Endothelial cell of umbilical vein (primary cell): ENCODE data around the gene CRB1. TPM values are rescaled to one million over a fixed set of nuclear protein-coding genes. Genes with fewer than 3 reads are reported as not detected.

Experiments
- BruUV-seq: library from RNA; stranded (reverse); fragments of 400-500 nt; replicated peaks from 2 replicates; lab custom pipeline; 2021; lab: Mats Ljungman, UMichigan
- CTCF ChIA-PET: fragments of 300-600, 350-600 bp; sonication (Branson Sonifier 250); formaldehyde crosslinking; loops from one replicate; lab custom pipeline; 2021; ENCODE audit warnings: antibody characterized with exemption, inconsistent platforms; lab: Charles Lee
- POLR2A ChIA-PET: fragments of 300-600, 350-600 bp; sonication (Branson Sonifier 250); formaldehyde crosslinking; loops from one replicate; lab custom pipeline; 2021; ENCODE audit warnings: antibody characterized with exemption, inconsistent platforms; lab: Charles Lee
- DNase-seq: peaks from one replicate; pipeline ENCODE4 v3.0.0-alpha.2; 2011; ENCODE audit warnings: low read depth, low spot score
- FAIRE-seq: peaks from 2 replicates; lab custom pipeline; 2011; peaks lifted over from hg19 to GRCh38; lab: Jason Lieb, UNC
- H2AFZ ChIP-seq: 2 replicates; pipeline ENCODE4 v1.6.0; 2012; ENCODE audit warnings: low read depth, low read length, control low read depth, inconsistent platforms
- H3K27ac ChIP-seq: 2 replicates; pipeline ENCODE4 v1.5.1; 2011; ENCODE audit warnings: low read depth, mild to moderate bottlenecking, control low read depth, low read length, moderate library complexity; ENCODE audit not compliant: insufficient read depth
- H3K27me3 ChIP-seq, 2 experiments: 2 replicates each; pipeline versions ENCODE4 v1.6.0 to v1.6.1; 2011; ENCODE audit warnings: low read length in 2 of 2, mixed read lengths in 1 of 2; ENCODE audit not compliant: control insufficient read depth in 2 of 2, insufficient read depth in 2 of 2
- H3K36me3 ChIP-seq, 2 experiments: 2 replicates in 1 of 2; 3 replicates in 1 of 2; pipeline ENCODE4 v1.5.1; 2011; ENCODE audit warnings: low read length in 2 of 2, mild to moderate bottlenecking in 1 of 2, moderate library complexity in 1 of 2; ENCODE audit not compliant: control insufficient read depth in 2 of 2, insufficient read depth in 2 of 2; ENCODE audit errors: extremely low read depth in 1 of 2
- H3K4me1 ChIP-seq: 3 replicates; pipeline ENCODE4 v1.5.1; 2011; ENCODE audit warnings: mild to moderate bottlenecking, low read length; ENCODE audit not compliant: control insufficient read depth, insufficient read depth; ENCODE audit errors: extremely low read depth
- H3K4me2 ChIP-seq: 2 replicates; pipeline ENCODE4 v1.6.1; 2011; ENCODE audit warnings: low read length, control low read depth, mixed read lengths; ENCODE audit not compliant: insufficient read depth
- H3K4me3 ChIP-seq, 3 experiments: fragments of 200-600 bp in 1 of 3; sonication (generic), shearing (Covaris generic) in 1 of 3; replicated peaks in 1 of 3; 2 replicates each; pipeline ENCODE4 v1.5.1; 2011 to 2016; ENCODE audit warnings: control low read depth in 3 of 3, low read length in 3 of 3, mild to moderate bottlenecking in 2 of 3, inconsistent platforms in 1 of 3, low read depth in 1 of 3, moderate library complexity in 1 of 3; ENCODE audit not compliant: insufficient read depth in 1 of 3
- H3K79me2 ChIP-seq: 2 replicates; pipeline ENCODE4 v1.6.0; 2012; ENCODE audit warnings: low read length, inconsistent platforms; ENCODE audit not compliant: control insufficient read depth, insufficient read depth
- H3K9ac ChIP-seq: replicated peaks from 2 replicates; pipeline ENCODE3; 2011; ENCODE audit warnings: low read length, control low read depth; ENCODE audit not compliant: insufficient read depth; ENCODE audit errors: extremely low read depth
- H3K9me1 ChIP-seq: replicated peaks from 3 replicates; pipeline ENCODE4 v1.6.0; 2011; ENCODE audit warnings: mild to moderate bottlenecking, low read length; ENCODE audit not compliant: control insufficient read depth, insufficient read depth; ENCODE audit errors: extremely low read depth
- H3K9me3 ChIP-seq: replicated peaks from 2 replicates; pipeline ENCODE4 v1.5.1; 2012; ENCODE audit warnings: low read length, inconsistent platforms; ENCODE audit not compliant: control insufficient read depth, insufficient read depth
- H4K20me1 ChIP-seq: replicated peaks from 2 replicates; pipeline ENCODE3; 2011; ENCODE audit warnings: mild to moderate bottlenecking, low read length; ENCODE audit not compliant: control insufficient read depth, insufficient read depth; ENCODE audit errors: extremely low read depth
- CTCF ChIP-seq, 2 donors: IDR thresholded peaks; 1 replicate in 1 of 2; 2 replicates in 1 of 2; pipeline ENCODE4 v1.5.1; 2011; ENCODE audit warnings: low read length in 2 of 2, mild to moderate bottlenecking in 2 of 2, moderate library complexity in 2 of 2, control low read depth in 1 of 2, inconsistent platforms in 1 of 2, low read depth in 1 of 2; ENCODE audit not compliant: insufficient read depth in 1 of 2; ENCODE audit errors: extremely low read depth in 1 of 2
- EZH2 ChIP-seq: IDR thresholded peaks from 2 replicates; pipeline ENCODE4 v1.6.1; 2012; ENCODE audit warnings: borderline replicate concordance, low read depth, mild to moderate bottlenecking, moderate library complexity, low read length, inconsistent platforms; ENCODE audit not compliant: severe bottlenecking
- FOS ChIP-seq: IDR thresholded peaks from 2 replicates; pipeline ENCODE4 v1.6.1; 2011; ENCODE audit warnings: mild to moderate bottlenecking, low read length, moderate library complexity, borderline replicate concordance; ENCODE audit not compliant: insufficient read depth
- GATA2 ChIP-seq: IDR thresholded peaks from 2 replicates; pipeline ENCODE4 v1.7.0; 2011; ENCODE audit warnings: low read depth, mild to moderate bottlenecking, moderate library complexity, mixed read lengths, low read length; ENCODE audit not compliant: insufficient read length, insufficient read depth
- JUN ChIP-seq: IDR thresholded peaks from 2 replicates; pipeline ENCODE4 v1.6.1; 2011; ENCODE audit warnings: borderline replicate concordance, low read depth; ENCODE audit not compliant: insufficient read length, insufficient read depth
- MAX ChIP-seq: IDR thresholded peaks from 2 replicates; pipeline ENCODE4 v1.6.1; 2011; ENCODE audit not compliant: insufficient read depth, insufficient read length
- MYC ChIP-seq: IDR thresholded peaks from one replicate; pipeline ENCODE4 v1.6.1; 2011; ENCODE audit warnings: mild to moderate bottlenecking, low read depth, low read length
- POLR2A ChIP-seq: IDR thresholded peaks from 2 replicates; pipeline ENCODE4 v1.6.1; 2012; ENCODE audit warnings: low read depth, mild to moderate bottlenecking, control low read depth, low read length
- POLR2AphosphoS5 ChIP-seq: IDR thresholded peaks from 2 replicates; pipeline ENCODE4 v1.6.1; 2012; ENCODE audit warnings: low read depth, mild to moderate bottlenecking, control low read depth, low read length, moderate library complexity; ENCODE audit not compliant: insufficient read depth
- dilution Hi-C: fragments of 300-500 bp; cut with MboI; formaldehyde crosslinking; loops from one replicate; pipeline ENCODE4 v1.15.0; 2019; ENCODE audit warnings: low sequenced_read_pairs; ENCODE audit not compliant: extremely low pct_ligation_motif_present
- intact Hi-C: fragments of 100-400 bp; cut with micrococcal nuclease; formaldehyde crosslinking; loops from one replicate; pipeline ENCODE4 v1.10.0; 2022
- polyA plus RNA-seq, 4 experiments: library from polyadenylated mRNA; depleted of rRNA in 3 of 4; stranded (reverse) in 3 of 4; unstranded in 1 of 4; fragments of >200 nt; gene quantifications; 2 replicates each; pipeline versions ENCODE4 v1.2.1 to v1.2.3, GENCODE V29; 2011 to 2012; ENCODE audit warnings: missing spikeins in 1 of 4
- total RNA-seq: library from RNA; stranded (reverse); gene quantifications from 2 replicates; pipeline ENCODE4 v1.2.3, GENCODE V29; 2021

Gene CRB1
- total and polyA plus RNA-seq, 2 donors (not counting 3 experiments of a cell fraction or from before 2014, with no cell fraction given) = not detected

- no peaks in the 10 kb centered on the region for H3K9me3 ChIP-seq
- intact Hi-C loops (no loop called here), dilution Hi-C loops (no loop called here)
- ChIA-PET POLR2A (no interaction called here), CTCF (no interaction called here)
- DNase-seq = no peak
- H3K79me2 ChIP-seq = no peaks in the 10 kb centered on the region
- no peak overlapping the region for H3K4me3 ChIP-seq
- no peak overlapping the region for H3K27ac ChIP-seq
- FAIRE-seq = no peak
- no peak overlapping the region for H3K9ac ChIP-seq
- no peak overlapping the region for H2AFZ ChIP-seq
- H3K36me3 ChIP-seq = no peaks in the 10 kb centered on the region
- no peaks in the 10 kb centered on the region for H4K20me1 ChIP-seq
- BruUV-seq = no TSS peak
- H3K4me2 ChIP-seq = no peak overlapping the region
- H3K9me1 ChIP-seq = no peaks in the 10 kb centered on the region
- H3K4me1 ChIP-seq = no peaks in the 10 kb centered on the region
- no peak for TF ChIP-seq CTCF (IDR thresholded peaks at IDR 0.05; ENCODE audit: extremely low read depth in 1 of 2, insufficient read depth in 1 of 2, low read depth in 1 of 2, low read length in 2 of 2)
- TF ChIP-seq GATA2 = no peak
- TF ChIP-seq MYC = no peak
- no peak for TF ChIP-seq FOS
- no peaks in the 10 kb centered on the region for H3K27me3 ChIP-seq
Measured at GRCh38 chr1:197465528-197466327, 197.7 kb downstream of the CRB1 start.

- no peaks in the 10 kb centered on the region for H3K9me3 ChIP-seq
- CTCF ChIA-PET = no interaction called here
Measured at GRCh38 chr1:197466813-197467212, 198.8 kb downstream of the CRB1 start.

More at GRCh38 chr1:197466813-197467212, 198.8 kb downstream of the CRB1 start:
- Histone ChIP-seq H2AFZ (no peak overlapping the region), H3K36me3 (no peaks in the 10 kb centered on the region), H4K20me1 (no peaks in the 10 kb centered on the region), H3K9ac (no peak overlapping the region), H3K79me2 (no peaks in the 10 kb centered on the region), H3K4me1 (no peaks in the 10 kb centered on the region), H3K27me3 (no peaks in the 10 kb centered on the region), H3K4me3 (no peak overlapping the region), H3K4me2 (no peak overlapping the region), H3K27ac (no peak overlapping the region), H3K9me1 (no peaks in the 10 kb centered on the region)
- TF ChIP-seq MYC = no peak
- TF ChIP-seq GATA2 = no peak
- no peak for TF ChIP-seq FOS
- TF ChIP-seq EZH2 = no peak
- no peak for TF ChIP-seq CTCF (IDR thresholded peaks at IDR 0.05; ENCODE audit: extremely low read depth in 1 of 2, insufficient read depth in 1 of 2, low read depth in 1 of 2, low read length in 2 of 2)
- no peak for TF ChIP-seq POLR2A
- no peak for TF ChIP-seq POLR2AphosphoS5
- TF ChIP-seq MAX = no peak
- TF ChIP-seq JUN = no peak
- FAIRE-seq (no peak), DNase-seq (no peak)
- POLR2A ChIA-PET = no interaction called here
- dilution Hi-C loops = no loop called here
- no TSS peak for BruUV-seq
- intact Hi-C loops = no loop called here
